IMR-90 (cell line): ENCODE data around the gene FAM20B.

ENCODE experiments used
- CTCF ChIP-seq: conservative IDR thresholded peaks from 2 replicates; pipeline ENCODE4 v1.5.1; 2012; ENCODE audit warnings: mild to moderate bottlenecking, low read depth, low read length, improper control_type of control experiment
- FOS ChIP-seq: fragments of 150-350 bp; IDR thresholded peaks from 2 replicates; pipeline ENCODE4 v1.6.1; 2016; ENCODE audit warnings: low read depth, low read length
- RFX5 ChIP-seq: IDR thresholded peaks from 2 replicates; pipeline ENCODE4 v1.8.0; 2012; ENCODE audit warnings: low read depth, mild to moderate bottlenecking, low read length, moderate library complexity
- USF2 ChIP-seq: fragments of 150-350 bp; IDR thresholded peaks from 2 replicates; pipeline ENCODE4 v1.6.1; 2017; ENCODE audit warnings: mild to moderate bottlenecking, antibody characterized with exemption, low read length, low read depth

DNA sequence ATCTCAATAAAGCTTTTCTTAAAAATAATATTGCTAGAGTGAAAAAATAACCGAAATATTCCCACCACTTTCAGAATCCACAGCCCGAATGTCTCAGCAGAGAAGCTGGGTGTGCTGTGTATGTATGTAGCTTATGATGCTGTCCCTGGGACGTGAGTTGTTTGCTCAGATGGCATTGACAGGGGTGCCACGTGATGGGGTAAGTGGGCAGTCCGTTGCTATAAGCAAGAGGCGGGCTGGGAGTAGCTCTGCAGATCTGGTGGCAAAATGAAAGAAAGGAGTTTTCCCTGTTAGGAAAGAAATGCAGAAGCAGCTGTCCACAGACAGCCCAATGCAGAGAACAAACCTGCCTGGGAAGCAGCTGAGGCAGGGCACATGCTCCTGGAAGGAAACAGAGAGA lies 3.8 kb upstream of the FAM20B start:
- TF ChIP-seq CTCF (no peak), FOS (no peak), RFX5 (no peak), USF2 (peak; percentile 79)
